IPS-18a (cell line): ENCODE measurements around the gene UBAP1L.

Source experiments
- H3K27ac ChIP-seq: one replicate; pipeline ENCODE4 v1.5.1; 2013; ENCODE audit warnings: low read length
- H3K27me3 ChIP-seq: one replicate; pipeline ENCODE4 v1.6.1; 2013; ENCODE audit warnings: mild to moderate bottlenecking, low read length; ENCODE audit not compliant: control insufficient read depth, insufficient read depth
- H3K36me3 ChIP-seq: one replicate; pipeline ENCODE4 v1.6.1; 2013; ENCODE audit warnings: low read depth, low read length; ENCODE audit not compliant: control insufficient read depth
- H3K4me1 ChIP-seq: one replicate; pipeline ENCODE4 v1.6.1; 2013; ENCODE audit warnings: low read depth, low read length; ENCODE audit not compliant: control insufficient read depth
- H3K4me3 ChIP-seq: one replicate; pipeline ENCODE4 v1.5.1; 2013; ENCODE audit warnings: low read length
- H3K9ac ChIP-seq: one replicate; pipeline ENCODE4 v1.6.1; 2013; ENCODE audit warnings: mild to moderate bottlenecking, low read length, moderate library complexity
- H3K9me3 ChIP-seq: one replicate; pipeline ENCODE4 v1.6.1; 2013; ENCODE audit warnings: low read depth, low read length; ENCODE audit not compliant: control insufficient read depth

UBAP1L gene

GRCh38 chr15:65088643-65089021, 26.4 kb downstream of the UBAP1L start:
- Histone ChIP-seq H3K27ac (no peak overlapping the region), H3K36me3 (no peaks in the 10 kb centered on the region), H3K4me3 (no peak overlapping the region), H3K27me3 (no peaks in the 10 kb centered on the region), H3K9me3 (no peaks in the 10 kb centered on the region), H3K4me1 (peaks cover 17% of the 10 kb centered on the region), H3K9ac (no peak overlapping the region)

DNA sequence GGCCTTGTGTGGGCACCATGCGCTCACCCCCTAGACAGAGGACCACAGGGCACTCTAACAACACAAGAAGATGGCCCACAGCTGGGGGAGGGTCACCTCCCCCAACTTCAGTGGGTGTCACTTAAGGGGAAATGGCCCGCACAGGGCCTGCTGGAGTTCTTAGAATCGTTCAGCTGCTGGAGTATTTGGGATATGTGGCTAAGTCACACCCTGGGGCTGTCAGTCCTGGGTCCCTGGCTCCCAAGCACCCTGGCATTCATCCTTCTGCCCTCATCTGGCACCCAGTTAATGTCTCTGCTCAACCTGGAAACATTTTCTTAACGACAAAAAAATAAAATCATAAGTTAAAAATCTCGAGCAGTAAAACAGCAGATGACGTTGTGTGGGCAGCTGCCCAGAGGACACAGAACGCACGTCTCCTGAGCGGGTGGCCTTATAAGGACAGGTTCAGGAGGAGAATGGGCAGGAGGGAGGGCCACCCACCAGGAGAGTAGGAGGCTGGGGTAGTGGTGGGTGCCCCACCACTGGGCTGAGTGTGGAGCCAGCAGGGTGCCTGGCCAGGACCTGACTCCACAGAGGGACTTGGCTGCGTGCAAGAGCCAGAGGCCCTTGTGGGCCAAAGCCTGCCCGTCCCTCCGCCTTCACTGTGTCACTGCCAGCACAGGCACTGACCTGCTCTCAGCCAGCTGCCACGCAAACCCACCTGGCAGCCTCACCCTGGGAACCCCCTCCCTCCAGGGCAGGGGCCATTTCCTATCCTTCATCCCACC, 26.9 kb downstream of the UBAP1L start:
- H3K4me1 ChIP-seq = peaks cover 23% of the 10 kb centered on the region
- H3K4me3 ChIP-seq = no peak overlapping the region
- H3K9me3 ChIP-seq = no peaks in the 10 kb centered on the region
- no peak overlapping the region for H3K27ac ChIP-seq
- H3K36me3 ChIP-seq = no peaks in the 10 kb centered on the region
- H3K27me3 ChIP-seq = no peaks in the 10 kb centered on the region
- H3K9ac ChIP-seq = no peak overlapping the region

DNA sequence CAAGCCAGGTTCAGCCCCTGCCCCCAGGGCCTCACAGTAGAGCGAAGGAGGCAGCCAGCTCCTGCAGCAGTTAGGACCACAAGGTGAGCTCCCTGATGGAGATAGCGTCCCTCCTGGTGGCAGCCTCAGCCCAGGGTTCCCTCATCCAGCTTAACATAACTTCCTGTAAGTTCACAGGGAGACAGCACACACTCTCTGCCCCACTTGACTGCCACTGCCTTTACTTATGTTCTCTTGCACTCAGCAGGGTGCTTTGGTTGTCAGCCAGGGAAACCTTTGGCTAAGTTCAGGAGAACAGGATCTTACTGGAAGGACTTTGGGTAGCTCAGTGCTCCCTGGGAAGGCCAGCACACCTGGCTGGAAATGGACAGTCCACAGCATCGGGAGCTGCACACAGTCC, 27.6 kb downstream of the UBAP1L start:
- Histone ChIP-seq H3K4me3 (no peak overlapping the region), H3K27ac (no peak overlapping the region)

GRCh38 chr15:65086680-65087111, 28.3 kb downstream of the UBAP1L start:
- Histone ChIP-seq H3K4me1 (peaks cover 33% of the 10 kb centered on the region), H3K36me3 (no peaks in the 10 kb centered on the region), H3K9ac (no peak overlapping the region), H3K27ac (no peak overlapping the region), H3K4me3 (no peak overlapping the region), H3K27me3 (no peaks in the 10 kb centered on the region), H3K9me3 (no peaks in the 10 kb centered on the region)

More for the DNA sequence above, 27.6 kb downstream of the UBAP1L start:
- Histone ChIP-seq H3K9me3 (no peaks in the 10 kb centered on the region), H3K36me3 (no peaks in the 10 kb centered on the region), H3K4me1 (peaks cover 29% of the 10 kb centered on the region), H3K27me3 (no peaks in the 10 kb centered on the region), H3K9ac (no peak overlapping the region)

DNA sequence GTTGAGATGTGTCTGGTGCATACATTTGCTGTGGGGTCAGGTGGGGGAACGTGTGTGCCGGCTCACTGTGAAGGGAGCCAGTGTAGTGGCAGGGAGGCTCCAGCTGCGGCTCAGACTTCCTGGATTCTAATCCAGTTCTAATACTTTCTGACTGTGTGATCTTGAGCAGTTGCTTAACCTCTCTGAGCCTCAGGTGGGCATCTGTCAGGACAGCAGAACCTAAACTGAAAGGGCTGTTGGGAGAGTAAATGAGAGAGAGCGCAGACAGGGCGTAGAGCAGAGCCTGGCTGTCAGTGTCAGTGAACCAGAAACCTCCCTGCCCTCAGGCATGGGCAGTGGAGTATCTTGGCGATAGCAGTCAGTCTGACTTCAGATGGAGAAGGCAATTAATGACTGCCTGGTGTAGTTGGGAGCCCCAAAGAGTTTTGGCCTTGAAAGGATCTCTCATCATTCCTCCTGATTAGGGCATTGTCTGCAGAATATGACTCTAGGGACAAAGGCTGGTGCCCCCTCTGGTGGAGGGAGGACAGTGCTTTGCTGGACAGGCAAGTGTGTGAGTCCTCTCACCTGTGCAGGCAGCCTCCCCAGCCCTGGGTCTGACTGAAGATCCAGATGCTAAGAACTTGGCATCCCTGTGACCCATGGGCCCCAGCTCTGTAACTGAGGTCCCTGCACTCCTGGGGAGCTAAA, 28.9 kb downstream of the UBAP1L start:
- no peaks in the 10 kb centered on the region for H3K36me3 ChIP-seq
- H3K27ac ChIP-seq = no peak overlapping the region
- H3K27me3 ChIP-seq = no peaks in the 10 kb centered on the region
- no peaks in the 10 kb centered on the region for H3K9me3 ChIP-seq
- H3K4me1 ChIP-seq = peaks cover 33% of the 10 kb centered on the region
- no peak overlapping the region for H3K9ac ChIP-seq
- H3K4me3 ChIP-seq = no peak overlapping the region

GRCh38 chr15:65085207-65085753, 29.7 kb downstream of the UBAP1L start:
- H3K4me1 ChIP-seq = peaks cover 33% of the 10 kb centered on the region
- no peak overlapping the region for H3K27ac ChIP-seq
- no peaks in the 10 kb centered on the region for H3K36me3 ChIP-seq
- H3K4me3 ChIP-seq = no peak overlapping the region
- no peaks in the 10 kb centered on the region for H3K27me3 ChIP-seq
- no peaks in the 10 kb centered on the region for H3K9me3 ChIP-seq
- H3K9ac ChIP-seq = no peak overlapping the region

- Histone ChIP-seq H3K27me3 (no peaks in the 10 kb centered on the region), H3K9me3 (no peaks in the 10 kb centered on the region), H3K9ac (no peak overlapping the region), H3K4me3 (no peak overlapping the region), H3K27ac (no peak overlapping the region), H3K36me3 (no peaks in the 10 kb centered on the region), H3K4me1 (peaks cover 33% of the 10 kb centered on the region)
These were observed 30.3 kb downstream of the UBAP1L start for GRCh38 chr15:65084500-65085206.

DNA sequence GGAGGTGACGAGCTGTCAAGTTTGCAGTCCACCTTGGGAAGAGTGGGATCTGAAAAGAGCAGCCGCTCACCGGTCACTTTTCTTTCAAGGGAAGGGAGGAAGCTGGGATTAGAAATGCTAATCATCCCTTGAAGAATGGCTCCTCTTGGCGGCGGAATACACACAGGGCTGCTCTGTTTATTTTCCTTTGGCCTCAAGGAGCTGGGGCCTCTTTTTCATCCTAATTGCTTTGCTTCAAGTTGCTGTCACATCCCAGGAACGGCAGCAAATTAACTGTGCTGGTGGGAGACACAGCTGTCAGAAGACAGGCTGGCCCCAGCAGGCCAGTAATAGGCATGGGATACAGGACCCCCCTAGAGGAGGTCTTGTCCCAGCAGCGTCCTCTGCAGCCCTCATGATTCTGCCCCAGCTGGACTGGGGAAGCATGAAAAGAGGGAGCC, 31.7 kb downstream of the UBAP1L start:
- H3K4me3 ChIP-seq = peak overlapping the region; percentile 27
- H3K27ac ChIP-seq = no peak overlapping the region
- no peak overlapping the region for H3K9ac ChIP-seq
- H3K36me3 ChIP-seq = no peaks in the 10 kb centered on the region
- H3K27me3 ChIP-seq = no peaks in the 10 kb centered on the region
- H3K9me3 ChIP-seq = no peaks in the 10 kb centered on the region
- H3K4me1 ChIP-seq = peaks cover 25% of the 10 kb centered on the region

DNA sequence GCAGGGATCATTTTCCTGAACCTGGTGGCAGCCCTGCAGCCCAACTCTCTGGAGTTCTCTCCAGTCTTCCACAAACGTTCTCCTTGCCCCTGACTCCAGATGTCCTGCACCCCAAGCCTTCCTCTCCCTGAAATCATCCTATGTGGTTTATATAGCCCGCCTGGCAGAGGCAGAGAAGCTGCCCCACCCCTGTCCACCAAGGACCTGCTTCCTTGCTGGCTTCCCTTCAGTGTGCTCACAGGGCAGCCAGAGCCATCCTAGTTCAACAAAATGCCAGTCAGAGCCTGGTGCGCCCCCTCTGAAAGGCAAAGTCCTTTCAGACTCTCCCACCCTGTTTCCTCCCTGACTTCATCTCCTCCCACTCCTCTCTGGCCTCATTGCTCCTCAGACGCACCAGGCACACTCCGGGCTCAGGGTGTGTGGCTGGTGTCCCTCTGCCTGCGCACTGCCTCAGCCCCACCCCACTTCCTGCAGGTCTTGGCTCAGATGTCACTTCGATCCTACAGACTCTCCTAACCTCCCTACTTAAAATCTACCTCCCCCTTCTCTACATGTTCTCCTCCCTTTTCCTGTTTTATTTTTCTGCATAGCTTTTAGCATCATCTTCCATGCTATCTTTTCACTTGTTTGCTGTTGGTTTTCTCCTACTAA, 32.6 kb downstream of the UBAP1L start:
- H3K36me3 ChIP-seq = no peaks in the 10 kb centered on the region
- no peaks in the 10 kb centered on the region for H3K27me3 ChIP-seq
- peaks cover 25% of the 10 kb centered on the region for H3K4me1 ChIP-seq
- H3K9ac ChIP-seq = no peak overlapping the region
- peak overlapping the region; percentile 27 for H3K4me3 ChIP-seq
- no peaks in the 10 kb centered on the region for H3K9me3 ChIP-seq
- no peak overlapping the region for H3K27ac ChIP-seq

- H3K9me3 ChIP-seq = no peaks in the 10 kb centered on the region
- peaks cover 25% of the 10 kb centered on the region for H3K4me1 ChIP-seq
- no peak overlapping the region for H3K27ac ChIP-seq
- H3K9ac ChIP-seq = no peak overlapping the region
- no peaks in the 10 kb centered on the region for H3K27me3 ChIP-seq
- H3K36me3 ChIP-seq = no peaks in the 10 kb centered on the region
- H3K4me3 ChIP-seq = no peak overlapping the region
These were observed 33.2 kb downstream of the UBAP1L start for GRCh38 chr15:65081758-65082157.

DNA sequence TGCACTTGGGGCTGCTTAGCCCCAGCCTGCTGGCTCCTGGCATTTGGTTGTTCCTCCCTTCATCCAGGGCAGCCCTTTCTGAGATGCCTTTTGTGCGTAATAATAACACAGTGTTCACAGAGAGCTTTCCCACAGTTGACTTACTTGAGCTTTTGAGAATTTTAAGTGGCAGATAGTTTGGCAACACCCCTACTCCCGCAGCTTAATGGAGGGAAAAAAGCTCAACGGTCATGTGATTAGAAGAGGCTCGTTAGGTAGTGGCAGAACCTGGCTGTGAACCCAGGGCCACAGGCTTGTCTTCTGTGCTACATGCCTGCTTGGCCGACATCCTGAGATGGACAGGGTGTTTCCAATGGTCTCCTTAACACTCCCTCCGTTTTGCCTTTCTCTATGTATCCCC, 33.7 kb downstream of the UBAP1L start:
- Histone ChIP-seq H3K27ac (no peak overlapping the region), H3K4me3 (no peak overlapping the region), H3K4me1 (peaks cover 25% of the 10 kb centered on the region), H3K9me3 (no peaks in the 10 kb centered on the region), H3K36me3 (no peaks in the 10 kb centered on the region), H3K9ac (no peak overlapping the region), H3K27me3 (no peaks in the 10 kb centered on the region)
